Suprapubic skin (tissue), 4 donors: Measurements from ENCODE around the gene FBXW9. TPM values are rescaled to one million over a fixed set of nuclear protein-coding genes. Genes with fewer than 3 reads are reported as not detected.
"Not testable (repeated sequence)": the region's sequence is repeated elsewhere in the genome, so short reads cannot be mapped to it uniquely, and the experiment has no call there.

ENCODE experiments used
- DNase-seq, 2 donors: peaks; one replicate each; pipeline ENCODE4 v3.0.0-alpha.2; 2019; ENCODE audit warnings: low spot score in 2 of 2
- H3K27ac ChIP-seq: fragments of 200-600 bp; sonication (generic); one replicate; pipeline ENCODE4 v1.5.1; 2019
- H3K27me3 ChIP-seq: fragments of 200-600 bp; sonication (generic); one replicate; pipeline ENCODE4 v1.5.1; 2019
- H3K36me3 ChIP-seq: fragments of 200-600 bp; sonication (generic); one replicate; pipeline ENCODE4 v1.5.1; 2019
- H3K4me1 ChIP-seq: fragments of 200-600 bp; sonication (generic); one replicate; pipeline ENCODE4 v1.5.1; 2019
- H3K4me3 ChIP-seq: fragments of 200-600 bp; sonication (generic); one replicate; pipeline ENCODE4 v1.5.1; 2019; ENCODE audit warnings: mild to moderate bottlenecking
- H3K9me3 ChIP-seq: fragments of 200-600 bp; sonication (generic); one replicate; pipeline ENCODE4 v1.5.1; 2019
- EP300 ChIP-seq: sonication (generic); formaldehyde crosslinking; IDR thresholded peaks from one replicate; pipeline ENCODE4 v1.6.1; 2017; ENCODE audit warnings: antibody characterized with exemption
- POLR2A ChIP-seq, 2 donors: fragments of 450-650 bp; IDR thresholded peaks; one replicate each; pipeline ENCODE4 v1.6.1; 2017; ENCODE audit warnings: antibody characterized with exemption in 2 of 2, mild to moderate bottlenecking in 2 of 2, moderate library complexity in 2 of 2
- POLR2AphosphoS5 ChIP-seq, 3 donors: sonication (generic); formaldehyde crosslinking; IDR thresholded peaks; one replicate each; pipeline ENCODE4 v1.6.1; 2017; ENCODE audit warnings: antibody characterized with exemption in 3 of 3
- WGBS: methylation state at CpG from one replicate; pipeline ENCODE4 v1.1.5; 2018; 5-methylcytosine and 5-hydroxymethylcytosine counted together
- total RNA-seq, 4 donors: library from RNA; depleted of rRNA; stranded (reverse); fragments of >200 nt; gene quantifications; one replicate each; pipeline ENCODE4 v1.1.0, GENCODE V29; 2016
- TF ChIP-seq, protein P1 (sequence below), 2 donors: fragments of 200-600 bp in 1 of 2; fragments of 450-650 bp in 1 of 2; sonication (generic) in 1 of 2; IDR thresholded peaks; one replicate each; pipeline ENCODE4 v1.5.1; 2016 to 2019; ENCODE audit warnings: antibody characterized with exemption in 2 of 2, mild to moderate bottlenecking in 1 of 2, moderate library complexity in 1 of 2

The FBXW9 gene
- total RNA-seq, 4 donors from 2014 or later, result 9.7 to 13.7 (median 12.3) TPM

DNA sequence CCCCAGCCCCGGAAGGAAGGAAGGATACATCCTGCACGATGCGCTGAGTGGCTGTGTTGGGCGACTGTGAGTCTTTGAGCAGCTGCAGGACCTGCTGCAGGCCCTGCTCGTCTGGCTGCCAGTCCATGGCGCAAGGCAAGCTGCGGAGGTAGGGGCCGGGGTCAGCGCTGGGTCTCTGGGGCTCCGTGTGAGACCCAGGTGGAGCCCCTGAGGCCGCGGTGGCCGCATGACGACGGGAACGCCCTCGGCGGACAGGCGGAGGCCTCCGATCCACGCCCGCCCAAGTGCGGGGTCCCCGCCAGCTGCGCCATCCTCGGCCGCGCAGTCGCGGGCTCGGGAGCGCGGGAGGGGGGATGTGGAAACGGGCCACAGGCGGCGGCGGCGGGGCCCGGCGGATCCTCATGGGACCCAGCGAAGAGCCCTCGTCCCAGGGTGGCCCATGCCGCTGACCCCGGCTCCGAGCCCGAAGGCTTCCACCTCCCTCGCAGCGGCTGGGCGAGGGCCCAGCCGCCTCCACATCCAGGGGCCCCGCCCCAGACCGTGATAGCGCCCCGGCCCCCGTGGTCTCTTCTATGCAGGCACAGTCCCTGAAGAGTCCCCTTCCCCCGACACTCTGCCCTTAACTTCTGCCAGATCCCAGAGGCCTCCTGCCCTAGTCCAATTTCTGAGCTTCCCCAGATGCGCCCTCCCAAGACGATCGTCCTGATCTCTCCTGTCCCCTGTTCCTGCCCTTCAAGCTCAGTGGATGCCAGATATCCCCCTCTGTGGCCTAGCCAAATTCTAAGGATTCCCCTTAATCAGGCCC, 24.6 kb upstream of the FBXW9 start:
- H3K4me1 ChIP-seq, result peaks cover 36% of the 10 kb centered on the region

DNA sequence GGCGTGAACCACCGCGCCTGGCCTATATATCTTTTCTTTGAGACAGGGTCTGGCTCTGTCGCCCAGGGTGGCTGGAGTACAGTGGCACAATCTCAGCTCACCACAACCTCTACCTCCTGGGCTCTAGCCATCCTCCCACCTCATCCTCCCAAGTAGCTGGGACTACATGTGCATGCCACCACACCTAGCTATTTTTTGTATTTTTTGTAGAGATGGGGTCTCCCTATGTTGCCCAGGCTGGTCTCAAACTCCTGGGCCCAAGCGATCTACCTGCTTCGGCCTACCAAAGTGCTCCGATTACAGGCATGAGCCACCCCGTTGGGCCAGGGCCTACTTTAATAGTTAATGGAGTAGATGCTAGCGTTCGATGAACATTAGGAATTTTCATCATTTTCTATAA, 23.9 kb upstream of the FBXW9 start:
- H3K9me3 ChIP-seq, result no peaks in the 10 kb centered on the region
- H3K4me1 ChIP-seq, result peaks cover 36% of the 10 kb centered on the region
- no peak for DNase-seq
- 87% methylated on average over 10 of the region's 10 CpGs for WGBS
- TF ChIP-seq POLR2AphosphoS5 (IDR thresholded peaks at IDR 0.05) (no peak), POLR2A (IDR thresholded peaks at IDR 0.05) (no peak), EP300 (no peak)
- TF ChIP-seq, protein P1, sequence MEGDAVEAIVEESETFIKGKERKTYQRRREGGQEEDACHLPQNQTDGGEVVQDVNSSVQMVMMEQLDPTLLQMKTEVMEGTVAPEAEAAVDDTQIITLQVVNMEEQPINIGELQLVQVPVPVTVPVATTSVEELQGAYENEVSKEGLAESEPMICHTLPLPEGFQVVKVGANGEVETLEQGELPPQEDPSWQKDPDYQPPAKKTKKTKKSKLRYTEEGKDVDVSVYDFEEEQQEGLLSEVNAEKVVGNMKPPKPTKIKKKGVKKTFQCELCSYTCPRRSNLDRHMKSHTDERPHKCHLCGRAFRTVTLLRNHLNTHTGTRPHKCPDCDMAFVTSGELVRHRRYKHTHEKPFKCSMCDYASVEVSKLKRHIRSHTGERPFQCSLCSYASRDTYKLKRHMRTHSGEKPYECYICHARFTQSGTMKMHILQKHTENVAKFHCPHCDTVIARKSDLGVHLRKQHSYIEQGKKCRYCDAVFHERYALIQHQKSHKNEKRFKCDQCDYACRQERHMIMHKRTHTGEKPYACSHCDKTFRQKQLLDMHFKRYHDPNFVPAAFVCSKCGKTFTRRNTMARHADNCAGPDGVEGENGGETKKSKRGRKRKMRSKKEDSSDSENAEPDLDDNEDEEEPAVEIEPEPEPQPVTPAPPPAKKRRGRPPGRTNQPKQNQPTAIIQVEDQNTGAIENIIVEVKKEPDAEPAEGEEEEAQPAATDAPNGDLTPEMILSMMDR (IDR thresholded peaks at IDR 0.05), result no peak
- peaks cover 37% of the 10 kb centered on the region for H3K36me3 ChIP-seq
- H3K27me3 ChIP-seq, result no peaks in the 10 kb centered on the region
- peak overlapping the region; percentile 81 for H3K4me3 ChIP-seq
- peak overlapping the region; percentile 95 for H3K27ac ChIP-seq

More for the DNA sequence above, 24.6 kb upstream of the FBXW9 start:
- Histone ChIP-seq H3K9me3 (no peaks in the 10 kb centered on the region), H3K4me3 (peak overlapping the region; percentile 81), H3K27me3 (no peaks in the 10 kb centered on the region), H3K27ac (peak overlapping the region; percentile 95), H3K36me3 (peaks cover 30% of the 10 kb centered on the region)
- 5% methylated on average over 32 of the region's 59 CpGs for whole genome bisulfite sequencing
- no peak for TF ChIP-seq POLR2AphosphoS5 (IDR thresholded peaks at IDR 0.05)
- TF ChIP-seq, protein P1 (IDR thresholded peaks at IDR 0.05), result no peak
- no peak for TF ChIP-seq POLR2A (IDR thresholded peaks at IDR 0.05)
- no peak for TF ChIP-seq EP300
- no peak for DNase-seq

DNA sequence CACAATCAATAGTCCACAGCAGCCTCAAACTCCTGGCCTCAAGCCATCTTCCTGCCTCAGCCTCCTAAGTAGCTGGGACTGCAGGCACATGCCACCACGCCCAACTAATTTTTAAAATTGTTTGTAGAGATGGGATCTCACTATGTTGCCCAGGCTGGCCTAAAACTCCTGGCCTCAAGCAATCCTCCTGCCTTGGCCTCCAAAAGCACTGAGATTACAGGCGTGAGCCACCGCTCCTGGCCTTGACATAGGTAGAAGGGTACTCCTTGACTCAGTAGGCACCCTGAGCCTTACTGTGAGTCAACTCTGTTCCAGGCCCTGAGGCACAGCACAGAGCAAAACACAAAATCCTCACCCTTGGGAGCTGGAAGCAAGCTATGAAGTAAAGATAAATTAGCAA, 19.5 kb upstream of the FBXW9 start:
- H3K36me3 ChIP-seq, result peaks cover 77% of the 10 kb centered on the region
- no peaks in the 10 kb centered on the region for H3K27me3 ChIP-seq
- WGBS, result 90% methylated on average over 3 of the region's 3 CpGs
- H3K4me3 ChIP-seq, result no peak overlapping the region
- no peak for TF ChIP-seq EP300
- no peak for TF ChIP-seq POLR2AphosphoS5 (IDR thresholded peaks at IDR 0.05)
- TF ChIP-seq POLR2A (IDR thresholded peaks at IDR 0.05), result no peak
- TF ChIP-seq, protein P1 (IDR thresholded peaks at IDR 0.05), result no peak
- DNase-seq, result no peak
- no peak overlapping the region for H3K27ac ChIP-seq
- peaks cover 16% of the 10 kb centered on the region for H3K4me1 ChIP-seq
- H3K9me3 ChIP-seq, result no peaks in the 10 kb centered on the region

DNA sequence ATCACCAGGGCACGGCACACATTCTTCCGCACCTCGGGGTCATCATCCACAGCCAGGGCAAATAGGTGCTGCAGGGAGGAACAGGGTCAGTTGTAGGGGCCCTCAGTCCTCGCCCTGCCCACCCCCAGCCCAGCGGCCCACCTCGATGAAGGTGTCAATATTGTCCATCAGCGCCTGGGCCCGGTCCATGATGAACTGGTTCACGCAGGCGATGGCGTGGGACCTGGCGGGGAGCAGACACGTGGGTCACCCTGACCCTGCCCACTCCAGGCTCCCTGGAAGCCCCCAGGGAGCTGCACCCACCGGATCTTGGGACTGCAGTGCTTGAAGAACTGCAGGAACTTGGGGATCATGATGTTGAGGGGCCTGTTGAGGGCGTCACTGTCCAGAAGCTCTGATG, 18.7 kb upstream of the FBXW9 start:
- peaks cover 8% of the 10 kb centered on the region for H3K4me1 ChIP-seq
- H3K36me3 ChIP-seq, result peaks cover 85% of the 10 kb centered on the region
- no CpG with 5 or more reads among the region's 15 CpGs for WGBS
- no peak for DNase-seq
- no peak overlapping the region for H3K4me3 ChIP-seq
- no peaks in the 10 kb centered on the region for H3K27me3 ChIP-seq
- TF ChIP-seq POLR2AphosphoS5 (IDR thresholded peaks at IDR 0.05), result no peak
- TF ChIP-seq, protein P1 (IDR thresholded peaks at IDR 0.05), result no peak
- no peak for TF ChIP-seq POLR2A (IDR thresholded peaks at IDR 0.05)
- no peak for TF ChIP-seq EP300
- no peak overlapping the region for H3K27ac ChIP-seq
- no peaks in the 10 kb centered on the region for H3K9me3 ChIP-seq

DNA sequence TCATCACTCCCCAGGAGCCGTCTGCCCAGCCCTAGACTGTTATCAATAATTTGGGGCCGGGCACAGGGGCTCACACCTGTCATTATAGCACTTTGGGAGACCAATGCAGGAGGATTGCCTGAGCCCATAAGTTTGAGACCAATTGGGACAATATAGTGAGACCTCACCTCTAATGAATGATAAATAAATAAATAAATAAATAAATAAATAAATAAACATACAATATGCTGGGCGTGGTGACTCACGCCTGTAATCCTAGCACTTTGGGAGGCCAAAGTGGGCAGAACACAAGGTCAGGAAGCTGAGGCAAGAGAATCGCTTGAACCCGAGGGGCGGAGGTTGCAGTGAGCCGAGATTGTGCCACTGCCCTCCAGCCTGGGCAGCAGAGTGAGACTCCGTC, 16.9 kb upstream of the FBXW9 start:
- DNase-seq, result not testable (repeated sequence)

More for the DNA sequence above, 16.9 kb upstream of the FBXW9 start:
- H3K27me3 ChIP-seq, H3K27ac ChIP-seq, H3K4me1 ChIP-seq, H3K9me3 ChIP-seq, H3K4me3 ChIP-seq: not testable (repeated sequence)
- 92% methylated on average over 9 of the region's 9 CpGs for WGBS
- peaks cover 93% of the 10 kb centered on the region for H3K36me3 ChIP-seq
